Brain microvascular endothelial cell (primary cell): ENCODE measurements around the gene COL28A1.
"Not testable (repeated sequence)": the region's sequence is repeated elsewhere in the genome, so short reads cannot be mapped to it uniquely, and the experiment has no call there.

Source experiments
- DNase-seq: peaks from one replicate; pipeline ENCODE4 v3.0.0-alpha.2; 2020
- H3K27ac ChIP-seq: fragments of 250-450 bp; sonication (Bioruptor Pico); 2 replicates; pipeline ENCODE4 v1.5.1; 2020; ENCODE audit warnings: mild to moderate bottlenecking, moderate library complexity
- H3K27me3 ChIP-seq: fragments of 250-450 bp; sonication (Bioruptor Pico); replicated peaks from 2 replicates; pipeline ENCODE4 v1.5.1; 2020; ENCODE audit warnings: mild to moderate bottlenecking
- H3K36me3 ChIP-seq: fragments of 250-450 bp; sonication (Bioruptor Pico); replicated peaks from 2 replicates; pipeline ENCODE4 v1.5.1; 2020; ENCODE audit warnings: mild to moderate bottlenecking
- H3K4me3 ChIP-seq: 2 replicates; pipeline ENCODE4 v1.5.1; 2011; ENCODE audit warnings: low read depth, mild to moderate bottlenecking, control low read depth, low read length, moderate library complexity
- in situ Hi-C: cut with HindIII; loops from 2 replicates; pipeline ENCODE4 v1.10.0; 2017; ENCODE audit warnings: low sequenced_read_pairs, low pct_ligation_motif_present
- TF ChIP-seq, protein P1 (sequence below): IDR thresholded peaks from 2 replicates; pipeline ENCODE4 v1.5.1; 2011; ENCODE audit warnings: low read depth, mild to moderate bottlenecking, moderate library complexity, low read length, control low read depth, inconsistent platforms; ENCODE audit errors: missing control alignments

The COL28A1 gene

DNA sequence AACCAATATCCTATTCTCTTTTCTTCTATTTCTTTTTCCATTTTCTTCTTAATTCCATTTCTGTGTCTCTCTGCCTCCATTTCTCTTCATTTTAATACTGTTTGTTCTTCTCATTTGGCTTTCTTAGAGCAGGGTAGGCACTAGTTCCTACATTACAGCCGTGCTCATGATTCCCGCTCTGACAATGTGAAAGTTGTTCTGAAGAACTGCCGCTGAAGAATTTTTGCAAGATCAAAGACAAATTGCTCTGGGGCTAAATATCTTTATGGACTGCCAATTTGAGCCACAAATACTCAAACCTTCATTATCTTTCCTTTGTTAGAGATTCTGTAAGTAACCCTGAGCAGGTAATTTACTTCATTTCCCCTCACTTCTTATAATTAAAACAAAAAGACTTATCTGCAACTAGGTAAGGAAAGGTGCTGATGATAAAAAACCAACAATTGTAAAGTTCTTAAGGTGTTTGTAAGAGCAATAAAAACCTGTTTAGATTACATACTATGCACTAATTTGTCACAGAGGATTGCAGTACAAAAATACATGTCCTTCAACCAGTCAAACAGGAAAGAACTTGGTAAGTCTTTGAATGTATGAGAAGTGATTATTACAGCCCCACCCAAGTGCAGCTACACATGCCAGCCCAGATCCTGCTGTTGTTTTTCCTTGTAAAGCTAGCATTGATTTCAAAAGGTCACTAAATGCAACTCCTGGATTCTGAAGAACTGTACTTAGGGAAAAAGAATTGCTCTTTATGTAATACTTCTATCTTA lies 127.5 kb downstream of the COL28A1 start:
- TF ChIP-seq, protein P1, sequence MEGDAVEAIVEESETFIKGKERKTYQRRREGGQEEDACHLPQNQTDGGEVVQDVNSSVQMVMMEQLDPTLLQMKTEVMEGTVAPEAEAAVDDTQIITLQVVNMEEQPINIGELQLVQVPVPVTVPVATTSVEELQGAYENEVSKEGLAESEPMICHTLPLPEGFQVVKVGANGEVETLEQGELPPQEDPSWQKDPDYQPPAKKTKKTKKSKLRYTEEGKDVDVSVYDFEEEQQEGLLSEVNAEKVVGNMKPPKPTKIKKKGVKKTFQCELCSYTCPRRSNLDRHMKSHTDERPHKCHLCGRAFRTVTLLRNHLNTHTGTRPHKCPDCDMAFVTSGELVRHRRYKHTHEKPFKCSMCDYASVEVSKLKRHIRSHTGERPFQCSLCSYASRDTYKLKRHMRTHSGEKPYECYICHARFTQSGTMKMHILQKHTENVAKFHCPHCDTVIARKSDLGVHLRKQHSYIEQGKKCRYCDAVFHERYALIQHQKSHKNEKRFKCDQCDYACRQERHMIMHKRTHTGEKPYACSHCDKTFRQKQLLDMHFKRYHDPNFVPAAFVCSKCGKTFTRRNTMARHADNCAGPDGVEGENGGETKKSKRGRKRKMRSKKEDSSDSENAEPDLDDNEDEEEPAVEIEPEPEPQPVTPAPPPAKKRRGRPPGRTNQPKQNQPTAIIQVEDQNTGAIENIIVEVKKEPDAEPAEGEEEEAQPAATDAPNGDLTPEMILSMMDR, result no peak
- H3K36me3 ChIP-seq, result no peaks in the 10 kb centered on the region
- no peak for DNase-seq
- no peak overlapping the region for H3K4me3 ChIP-seq
- H3K27me3 ChIP-seq, result no peaks in the 10 kb centered on the region
- in situ Hi-C loops, result no loop called here
- H3K27ac ChIP-seq, result no peak overlapping the region

DNA sequence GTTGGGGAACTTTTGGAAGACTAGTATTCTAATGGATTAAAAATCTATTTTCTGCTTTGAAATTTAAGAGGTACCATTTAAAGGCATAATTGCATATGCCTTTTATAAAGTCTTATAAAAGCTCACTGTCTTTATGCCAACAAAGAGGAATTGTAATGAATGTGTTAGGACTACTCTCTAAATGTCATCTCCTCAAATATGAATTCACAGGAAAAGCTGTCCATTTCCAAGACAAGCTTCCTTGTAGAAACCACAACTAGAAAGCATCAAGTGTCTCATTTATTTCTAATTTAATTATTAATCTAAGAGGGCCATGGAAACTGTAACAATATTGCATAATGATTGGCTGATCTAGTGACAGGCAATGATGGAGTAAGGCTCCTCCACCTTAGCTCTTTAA lies 130.2 kb downstream of the COL28A1 start:
- H3K27me3 ChIP-seq, result no peaks in the 10 kb centered on the region
- TF ChIP-seq, protein P1, result no peak
- in situ Hi-C loops, result no loop called here
- H3K36me3 ChIP-seq, result no peaks in the 10 kb centered on the region
- no peak for DNase-seq
- no peak overlapping the region for H3K27ac ChIP-seq
- H3K4me3 ChIP-seq, result no peak overlapping the region

DNA sequence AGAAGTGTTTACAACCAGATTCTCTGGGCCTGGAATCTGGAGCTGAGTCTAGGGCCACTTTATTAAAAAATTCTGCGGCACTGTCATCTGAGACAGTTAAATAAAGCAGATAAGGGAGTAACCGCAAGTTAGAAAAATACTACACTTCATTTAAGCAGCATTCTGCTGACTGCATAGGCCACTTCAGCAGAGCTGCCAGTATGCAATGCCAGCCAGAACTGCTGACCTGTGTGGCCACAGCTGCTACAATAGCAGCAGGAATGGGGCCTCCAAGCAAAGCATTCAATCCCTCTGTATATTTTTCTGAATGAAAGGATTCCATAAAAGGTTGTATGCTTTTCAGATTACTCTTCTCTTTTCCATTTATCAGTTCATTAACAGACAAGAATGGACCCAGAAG lies 136.0 kb downstream of the COL28A1 start:
- no peak overlapping the region for H3K4me3 ChIP-seq
- DNase-seq, result no peak
- H3K36me3 ChIP-seq, result no peaks in the 10 kb centered on the region
- in situ Hi-C loops, result no loop called here
- no peaks in the 10 kb centered on the region for H3K27me3 ChIP-seq
- TF ChIP-seq, protein P1, result no peak
- H3K27ac ChIP-seq, result no peak overlapping the region

DNA sequence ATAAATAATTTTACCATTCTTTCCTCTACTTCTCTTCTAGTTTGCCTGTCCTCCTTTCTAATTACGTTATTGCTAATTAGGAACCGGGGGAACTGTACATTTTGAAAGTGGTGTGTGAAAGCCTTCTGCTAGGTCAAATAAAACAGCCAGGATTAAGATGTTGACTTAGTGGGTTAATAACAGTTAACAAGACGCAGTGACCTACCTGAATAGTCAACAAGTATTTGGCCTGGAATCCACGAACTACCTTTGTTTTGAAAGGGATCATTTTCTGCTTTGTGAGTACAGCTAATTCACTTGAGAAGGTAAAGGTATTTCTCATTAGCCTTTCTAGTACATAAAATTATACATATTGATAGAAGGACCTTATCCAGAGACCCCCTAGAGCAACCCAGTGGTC lies 139.9 kb downstream of the COL28A1 start:
- no peak for DNase-seq
- in situ Hi-C loops, result no loop called here
- TF ChIP-seq, protein P1, result no peak
- no peak overlapping the region for H3K4me3 ChIP-seq
- no peaks in the 10 kb centered on the region for H3K36me3 ChIP-seq
- H3K27ac ChIP-seq, result no peak overlapping the region
- H3K27me3 ChIP-seq, result no peaks in the 10 kb centered on the region

DNA sequence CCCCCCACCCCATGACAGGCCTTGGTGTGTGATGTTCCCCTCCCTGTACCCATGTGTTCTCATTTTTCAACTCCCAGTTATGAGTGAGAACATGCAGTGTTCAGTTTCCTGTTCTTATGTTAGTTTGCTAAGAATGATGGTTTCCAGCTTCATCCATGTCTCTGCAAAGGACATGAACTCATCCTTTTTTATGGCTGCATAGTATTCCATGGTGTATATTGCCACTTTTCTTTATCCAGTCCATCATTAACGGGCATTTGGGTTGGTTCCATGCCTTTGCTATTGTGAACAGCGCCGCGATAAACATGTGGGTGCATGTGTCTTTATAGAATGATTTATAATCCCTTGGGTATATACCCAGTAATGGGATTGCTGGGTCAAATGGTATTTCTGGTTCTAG lies 147.5 kb downstream of the COL28A1 start:
- H3K27ac ChIP-seq, result not testable (repeated sequence)

DNA sequence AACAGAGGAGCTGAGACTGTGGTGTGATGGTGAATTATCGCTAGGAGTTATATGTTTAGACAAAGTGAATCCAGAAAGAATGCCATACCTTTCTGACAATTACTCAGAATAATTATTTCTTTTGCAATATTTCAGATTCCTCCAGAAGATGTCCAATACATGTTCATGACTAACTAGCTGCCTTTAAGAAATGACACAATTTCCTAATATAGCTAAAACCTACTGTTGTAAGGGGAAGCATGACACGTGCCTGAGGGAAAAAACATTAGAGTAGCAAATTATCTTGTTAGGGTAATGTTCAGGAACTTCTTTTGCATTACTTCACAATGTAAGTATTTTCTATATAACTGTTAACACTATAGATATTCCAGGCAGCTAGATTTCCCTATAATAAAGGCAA lies 150.3 kb downstream of the COL28A1 start:
- Histone ChIP-seq H3K36me3 (no peaks in the 10 kb centered on the region), H3K4me3 (no peak overlapping the region), H3K27ac (no peak overlapping the region), H3K27me3 (no peaks in the 10 kb centered on the region)
- TF ChIP-seq, protein P1, result no peak
- in situ Hi-C loops, result no loop called here
- DNase-seq, result no peak

More for the DNA sequence above, 147.5 kb downstream of the COL28A1 start:
- H3K4me3 ChIP-seq, H3K27me3 ChIP-seq, DNase-seq, in situ Hi-C loops, H3K36me3 ChIP-seq: not testable (repeated sequence)
